DMS53 treated with DMSO at 0.1 percent for 48 hours (cell line): ENCODE data around the gene PROK1.
"Not testable (repeated sequence)": the region's sequence is repeated elsewhere in the genome, so short reads cannot be mapped to it uniquely, and the experiment has no call there.

ENCODE experiments used
- DNase-seq: peaks from one replicate; lab custom pipeline; 2025; ENCODE audit not compliant: unreplicated experiment; lab: John Stamatoyannopoulos, UW

Gene PROK1, protein sequence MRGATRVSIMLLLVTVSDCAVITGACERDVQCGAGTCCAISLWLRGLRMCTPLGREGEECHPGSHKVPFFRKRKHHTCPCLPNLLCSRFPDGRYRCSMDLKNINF

DNA sequence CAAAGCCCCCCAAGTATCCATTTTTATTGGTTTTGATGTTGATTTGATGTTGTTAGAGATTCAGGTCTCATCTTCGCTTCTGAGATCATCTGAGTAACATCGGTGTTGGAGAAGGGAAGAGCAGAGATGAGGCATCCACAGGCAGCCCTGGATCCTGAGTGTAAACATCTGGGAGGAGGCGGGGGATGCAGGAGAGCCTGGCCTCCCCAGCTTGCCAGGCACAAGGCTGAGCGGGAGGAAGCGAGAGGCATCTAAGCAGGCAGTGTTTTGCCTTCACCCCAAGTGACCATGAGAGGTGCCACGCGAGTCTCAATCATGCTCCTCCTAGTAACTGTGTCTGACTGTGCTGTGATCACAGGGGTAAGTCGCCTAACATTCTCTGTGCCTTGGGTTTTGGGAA, at the start of gene PROK1:
Gene PROK1, plus strand, starts transcription at position 221 of the 400 bp plus-strand sequence. Its CDS starts 68 bp downstream, at position 289.
- DNase-seq, result no peak

DNA sequence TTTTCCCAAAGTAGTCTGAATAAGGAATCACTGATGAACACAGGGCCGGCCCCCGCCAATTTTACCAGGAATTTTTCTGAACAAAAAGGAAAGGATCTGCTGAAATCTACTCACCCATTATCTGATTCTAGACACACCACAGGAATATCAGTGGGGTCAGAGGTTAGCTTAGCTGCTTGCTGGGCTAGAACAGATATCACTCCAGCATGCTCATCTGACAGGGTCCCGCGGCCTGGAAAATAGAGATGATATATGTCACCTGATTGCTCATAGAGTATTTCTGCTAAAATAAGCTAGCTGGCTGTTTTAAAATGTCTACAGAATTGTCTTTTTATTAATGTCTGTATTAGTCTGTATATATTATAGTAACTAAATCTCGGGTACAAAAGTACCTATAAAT, 47.1 kb upstream of the PROK1 start:
- DNase-seq, result no peak

DNA sequence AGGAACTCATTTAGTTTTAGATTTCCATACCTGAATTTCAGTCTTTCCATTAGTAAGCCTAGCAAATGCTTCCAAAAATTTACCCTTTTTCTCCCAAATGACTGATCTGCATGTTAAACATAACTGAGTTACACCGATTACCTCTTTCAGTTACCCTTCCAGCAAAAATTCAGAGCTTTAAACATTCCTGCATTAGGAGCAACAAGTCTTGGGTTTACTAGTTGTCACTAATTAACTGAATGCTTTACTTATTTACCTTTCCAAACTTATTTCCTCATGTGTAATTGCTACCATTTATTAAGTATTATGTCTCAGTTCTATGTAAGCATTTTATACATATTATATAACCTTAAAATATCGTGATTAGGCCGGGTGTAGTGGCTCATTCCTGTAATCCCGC, 46.5 kb upstream of the PROK1 start:
- no peak for DNase-seq

GRCh38 chr1:110406407-110406806, 44.5 kb upstream of the PROK1 start:
- DNase-seq, result not testable (repeated sequence)

DNA sequence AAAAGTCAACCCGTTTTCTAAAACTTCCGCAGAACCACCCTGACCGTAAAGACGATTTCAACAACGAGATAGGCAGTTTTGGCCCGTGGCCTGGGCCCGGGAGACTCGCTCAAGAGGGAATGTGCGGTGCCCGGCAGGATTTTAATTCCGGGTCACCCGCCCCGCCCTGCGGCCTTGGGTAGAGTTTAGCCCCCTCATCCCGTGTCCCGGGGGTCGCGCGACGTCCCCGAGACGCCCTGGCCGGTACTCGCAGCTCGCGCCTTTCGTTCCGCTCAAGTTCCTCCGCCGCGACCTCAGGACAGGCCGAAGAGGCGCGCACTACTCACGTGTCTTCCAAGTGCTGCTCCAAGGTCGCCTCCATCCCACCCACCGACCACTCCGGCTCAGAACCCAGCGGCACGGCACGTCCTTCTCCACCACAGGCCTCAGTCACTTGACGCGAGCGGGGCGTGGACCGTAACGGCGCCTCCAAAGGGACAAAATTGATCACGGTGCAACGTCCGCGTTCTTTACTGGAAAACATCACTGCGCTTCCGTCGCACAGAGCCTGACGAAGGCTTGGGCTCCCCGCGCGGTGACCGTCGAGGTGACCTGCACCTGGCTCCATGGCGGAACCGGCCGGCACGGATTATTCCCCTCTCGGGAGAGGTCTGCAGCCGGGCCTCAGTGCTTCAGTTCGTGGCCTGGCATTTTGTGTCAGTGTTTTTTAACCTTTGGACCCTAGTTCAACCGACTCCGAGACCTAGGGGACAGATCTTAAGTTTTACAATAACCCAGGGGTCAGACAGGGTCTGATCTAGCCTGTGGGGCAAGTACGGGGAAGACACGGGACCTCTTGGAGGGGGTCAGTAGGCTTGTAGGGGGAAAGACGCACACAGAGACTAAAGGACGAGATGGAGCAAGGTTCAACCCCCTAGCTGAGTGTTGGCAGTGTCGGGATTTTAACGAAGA, 43.4 kb upstream of the PROK1 start, which contains the start of gene LAMTOR5:
Gene LAMTOR5, minus strand, starts transcription at position 435 of the 951 bp plus-strand sequence. Its CDS starts 74 bp downstream, at position 361.
- DNase-seq, result peak; percentile 87

DNA sequence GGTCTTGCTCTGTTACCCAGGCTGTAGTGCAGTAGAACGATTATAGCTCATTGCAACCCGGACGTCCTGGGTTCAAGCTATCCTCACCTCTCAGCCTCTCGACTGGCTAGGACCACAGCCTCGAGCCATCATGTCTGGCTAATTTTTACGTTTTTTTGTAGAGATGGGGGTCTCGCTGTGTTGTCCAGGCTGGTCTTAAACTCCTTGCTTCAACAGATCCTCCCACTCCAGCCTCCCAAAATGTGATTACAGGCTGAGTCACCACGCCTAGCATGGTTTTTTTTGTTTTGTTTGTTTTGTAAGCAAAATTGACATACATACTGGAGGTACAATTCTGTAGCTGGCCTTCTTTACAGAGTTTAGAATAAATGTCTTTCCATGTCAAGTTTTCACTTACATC, 42.5 kb upstream of the PROK1 start:
- DNase-seq, result no peak

GRCh38 chr1:110409316-110409715, 41.6 kb upstream of the PROK1 start:
- DNase-seq, result no peak

DNA sequence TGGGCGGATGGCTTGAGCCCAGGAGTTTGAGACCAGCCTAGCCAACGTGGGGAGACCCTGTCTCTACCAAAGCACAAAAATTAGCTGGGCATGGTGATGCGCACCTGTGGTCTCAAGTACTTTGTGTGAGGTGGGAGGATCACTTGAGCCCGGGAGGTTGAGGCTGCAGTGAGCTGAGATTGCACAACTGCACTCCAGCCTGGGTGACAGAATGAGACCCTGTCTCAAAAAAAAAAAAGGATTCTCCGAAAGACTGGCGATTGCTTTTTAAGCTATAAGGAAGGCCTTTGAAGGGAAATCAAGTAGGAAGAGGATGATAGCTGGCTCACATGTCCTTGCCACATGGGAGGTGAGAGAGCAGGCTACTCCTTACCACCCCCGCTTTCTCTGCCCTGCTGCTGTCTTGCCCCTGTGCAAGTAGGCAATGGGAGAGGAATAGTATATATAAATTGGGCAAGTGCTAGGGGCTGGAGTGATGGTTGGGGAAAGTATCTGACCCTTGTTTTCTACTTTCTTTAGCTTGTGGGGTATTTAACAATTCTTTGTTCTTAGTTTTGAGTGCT, 39.7 kb upstream of the PROK1 start:
- no peak for DNase-seq

DNA sequence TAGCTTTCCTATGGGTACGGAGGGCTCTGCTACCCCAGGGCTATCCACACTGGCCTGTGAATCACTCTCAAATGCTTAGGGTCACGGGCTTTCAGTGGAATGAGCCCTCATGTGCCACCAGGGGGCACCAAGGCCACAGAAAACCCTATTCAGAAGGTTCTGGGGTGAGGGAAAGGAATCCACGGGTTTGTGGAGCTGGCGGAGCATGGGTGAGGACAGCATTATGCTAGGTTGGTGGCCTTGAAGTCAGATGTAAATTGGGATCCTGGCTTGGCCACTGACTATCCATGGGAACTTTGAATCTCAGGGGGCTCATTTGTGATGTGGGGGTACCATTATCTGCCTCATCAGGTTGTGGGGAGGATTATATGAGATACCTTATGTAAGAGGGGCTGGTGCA, 38.4 kb upstream of the PROK1 start:
- DNase-seq, result peak; percentile 73

GRCh38 chr1:110413045-110413444, 37.9 kb upstream of the PROK1 start:
- not testable (repeated sequence) for DNase-seq

GRCh38 chr1:110418729-110419128, 32.2 kb upstream of the PROK1 start:
- no peak for DNase-seq

- no peak for DNase-seq
Observed at GRCh38 chr1:110420023-110420662, 30.8 kb upstream of the PROK1 start.

DNA sequence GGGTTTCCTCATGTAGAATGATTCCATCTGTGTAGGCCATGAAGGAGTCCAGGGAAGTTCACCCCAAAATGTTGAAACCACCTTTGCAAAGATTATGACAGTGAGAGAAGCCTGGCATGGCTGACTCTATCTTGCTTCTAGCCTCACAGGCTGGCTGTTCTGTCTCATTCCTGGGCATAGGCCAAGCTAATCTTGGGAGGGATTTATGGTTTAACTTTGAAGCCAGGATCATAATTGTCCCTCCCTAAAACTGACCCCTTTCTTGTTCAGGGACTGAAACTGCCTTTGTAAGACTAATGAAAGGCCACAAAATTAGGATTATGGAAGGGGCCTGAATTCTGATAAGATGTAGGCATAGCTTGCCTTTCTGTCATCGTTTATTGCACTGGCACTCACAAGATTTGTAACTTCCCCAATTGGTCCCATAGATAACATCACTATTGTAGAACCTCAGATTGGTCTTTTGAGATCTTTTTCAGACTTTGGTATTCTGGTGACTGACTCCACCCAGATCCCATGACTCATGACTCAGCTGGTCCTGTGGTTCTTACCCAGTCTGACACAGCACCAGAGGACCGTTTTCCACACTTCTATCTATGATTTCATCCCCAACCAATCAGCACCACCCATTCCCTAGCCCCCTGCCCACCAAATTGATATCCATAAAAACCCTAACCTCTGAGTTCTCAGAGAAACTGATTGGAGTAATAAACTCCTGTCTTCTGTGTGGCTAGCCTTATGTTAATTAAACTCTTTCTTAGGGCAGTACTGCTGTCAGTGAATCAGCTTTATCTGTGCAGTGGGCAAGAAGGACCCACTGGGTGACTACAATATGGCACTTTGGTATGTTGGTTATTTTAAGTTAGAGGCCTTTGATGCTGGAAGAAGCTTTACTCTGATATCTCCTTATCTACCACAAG, 29.8 kb upstream of the PROK1 start:
- no peak for DNase-seq

- DNase-seq, result no peak
Observed at GRCh38 chr1:110424699-110425611, 26.0 kb upstream of the PROK1 start.

GRCh38 chr1:110425612-110426152, 25.3 kb upstream of the PROK1 start:
- no peak for DNase-seq

DNA sequence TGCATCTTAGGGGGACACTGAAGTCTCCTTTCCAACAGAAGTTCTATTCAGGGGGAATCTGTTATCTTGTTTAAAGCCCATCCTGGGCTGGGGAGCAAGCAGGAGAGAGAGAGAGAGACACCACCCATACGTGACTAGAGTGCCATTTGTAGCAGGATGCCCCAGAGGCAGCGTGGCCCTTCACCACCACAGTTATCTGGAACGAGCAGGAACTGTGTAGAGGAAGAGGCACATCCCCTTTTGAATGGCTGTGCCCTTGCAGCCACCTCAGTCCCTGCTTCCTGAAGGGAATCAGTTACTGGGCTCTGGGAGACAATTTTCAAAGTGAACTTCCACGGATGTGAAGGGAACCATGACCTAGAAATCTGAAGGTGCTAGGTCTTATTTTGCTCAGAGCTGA, 24.1 kb upstream of the PROK1 start:
- no peak for DNase-seq

DNA sequence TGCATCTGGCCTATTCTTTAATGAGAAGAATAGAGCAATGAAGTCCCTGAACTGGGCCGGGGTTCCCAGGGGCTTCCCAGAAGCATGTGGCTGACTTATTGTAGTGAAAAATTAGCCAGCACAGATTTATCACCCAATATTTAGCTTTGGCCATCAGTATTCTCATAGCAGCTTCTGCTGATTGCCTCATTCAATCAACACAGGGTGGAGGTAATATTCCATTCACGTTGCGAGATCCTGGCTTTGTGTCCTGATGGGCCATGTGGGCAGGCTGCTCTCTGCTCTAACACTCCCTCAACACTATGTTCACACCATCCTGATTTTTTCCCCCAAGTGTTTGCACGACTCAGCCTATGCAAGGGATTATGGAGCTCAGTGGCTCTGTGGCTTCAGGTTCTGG, 22.0 kb upstream of the PROK1 start:
- DNase-seq, result no peak

DNA sequence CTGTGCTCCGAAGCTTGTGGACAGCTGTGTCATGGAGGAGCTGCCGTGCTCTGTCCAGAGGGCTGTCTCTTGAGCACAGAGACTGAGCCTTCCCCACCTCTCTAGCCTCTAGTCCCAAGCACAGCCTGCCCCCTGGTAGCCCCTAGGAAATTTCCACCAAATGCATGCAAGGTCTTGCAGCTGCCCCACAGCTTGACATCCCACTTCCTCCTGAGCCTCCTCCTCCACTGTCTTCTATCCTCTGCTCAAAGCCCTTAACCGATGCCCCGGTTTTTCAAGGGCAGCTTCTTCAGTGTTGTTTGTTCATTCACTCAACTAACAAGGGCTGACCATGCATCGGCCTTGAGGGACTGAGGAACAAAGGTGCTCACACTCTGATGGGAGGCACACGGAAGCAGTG, 20.6 kb upstream of the PROK1 start:
- no peak for DNase-seq

DNA sequence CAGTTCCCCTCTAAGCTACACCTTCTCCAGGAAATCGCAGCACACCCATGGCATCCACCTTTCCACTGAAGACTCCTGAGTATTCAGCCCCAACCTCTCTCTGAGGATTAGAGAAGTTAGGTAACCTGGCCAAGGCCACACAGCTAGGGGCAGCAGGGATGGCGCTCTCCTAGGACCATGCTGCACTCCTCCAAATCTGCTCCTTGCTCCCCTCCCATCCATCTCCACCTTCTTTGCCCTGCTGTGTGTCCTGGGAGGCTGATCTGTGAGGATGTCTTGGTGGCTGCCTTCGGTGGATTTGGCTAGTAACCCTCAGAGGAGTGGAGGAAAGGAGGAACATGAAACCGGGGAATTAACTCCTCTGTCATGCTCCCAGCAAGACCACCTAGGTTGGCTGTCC, 20.0 kb upstream of the PROK1 start:
- no peak for DNase-seq
